SIG-M5 (cell line): ENCODE results near the gene MARS1.
A peak's percentile ranks its signal among the peaks of the same experiment; 100 is the strongest.

Source experiments
- DNase-seq: peaks from one replicate; lab custom pipeline; 2025; lab: John Stamatoyannopoulos, UW

Gene MARS1

GRCh38 chr12:57531836-57532235 lies 44.0 kb downstream of the MARS1 start:
- no peak for DNase-seq

GRCh38 chr12:57533108-57533507 lies 45.2 kb downstream of the MARS1 start:
- no peak for DNase-seq

- DNase-seq, result no peak
Measured at GRCh38 chr12:57534250-57534649, 46.4 kb downstream of the MARS1 start.

- DNase-seq, result no peak
Measured at GRCh38 chr12:57534991-57535543, 47.2 kb downstream of the MARS1 start.

GRCh38 chr12:57535764-57536596 lies 48.1 kb downstream of the MARS1 start:
- no peak for DNase-seq

- DNase-seq, result no peak
Measured at GRCh38 chr12:57536597-57536942, 48.7 kb downstream of the MARS1 start.

GRCh38 chr12:57539134-57539768 lies 51.4 kb downstream of the MARS1 start:
- DNase-seq, result no peak

- DNase-seq, result no peak
Measured at GRCh38 chr12:57541001-57541400, 53.1 kb downstream of the MARS1 start.

- no peak for DNase-seq
Measured at GRCh38 chr12:57541717-57542116, 53.8 kb downstream of the MARS1 start.

- DNase-seq, result no peak
Measured at GRCh38 chr12:57543581-57543980, 55.7 kb downstream of the MARS1 start.

- no peak for DNase-seq
Measured at GRCh38 chr12:57545809-57546437, 58.1 kb downstream of the MARS1 start.

GRCh38 chr12:57546438-57547287 lies 58.8 kb downstream of the MARS1 start, which contains the start of gene DCTN2:
DCTN2 (minus strand) TSS chr12:57547192; CDS start chr12:57547063, 129 bp downstream.
- peak; percentile 95 for DNase-seq

- no peak for DNase-seq
Measured at GRCh38 chr12:57547288-57548012, 59.6 kb downstream of the MARS1 start.

- DNase-seq, result no peak
Measured at GRCh38 chr12:57548013-57548315, 60.1 kb downstream of the MARS1 start.

GRCh38 chr12:57548488-57548887 lies 60.6 kb downstream of the MARS1 start:
- DNase-seq, result no peak

- no peak for DNase-seq
Measured at GRCh38 chr12:57549203-57549908, 61.5 kb downstream of the MARS1 start.

- DNase-seq, result no peak
Measured at GRCh38 chr12:57549909-57550640, 62.2 kb downstream of the MARS1 start, which contains the start of gene KIF5A. KIF5A (plus strand) TSS chr12:57550044; CDS start chr12:57550272, 228 bp downstream.

- no peak for DNase-seq
Measured at GRCh38 chr12:57550641-57551549, 63.0 kb downstream of the MARS1 start.
